K562 (cell line): ENCODE data around the gene ABCB9. TPM values are rescaled to one million over a fixed set of nuclear protein-coding genes. Genes with fewer than 3 reads are reported as not detected.
A peak's percentile ranks its signal among the peaks of the same experiment; 100 is the strongest.

Source experiments
- ATAC-seq: fragments of 200-7000 bp; cut with Tn5 transposase; 3 replicates; pipeline ENCODE4 v1.9.1; 2020; ENCODE audit warnings: moderate library complexity
- BruUV-seq: library from RNA; stranded (reverse); fragments of 400-500 nt; replicated peaks from 2 replicates; lab custom pipeline; 2021; lab: Mats Ljungman, UMichigan
- CTCF ChIA-PET: fragments of 300-600 bp; formaldehyde crosslinking; extraction: SDS; loops from one replicate; lab custom pipeline; 2021; ENCODE audit warnings: low intra/inter-chr PET ratio; lab: Yijun Ruan, JAX
- POLR2A ChIA-PET: fragments of 300-600, 350-650 bp; sonication (Branson Sonifier 250); formaldehyde crosslinking; extraction: SDS; loops from one replicate; lab custom pipeline; 2021; ENCODE audit warnings: antibody characterized with exemption, inconsistent platforms; lab: Yijun Ruan, JAX
- DNase-seq, 4 experiments: peaks; one replicate each; pipeline versions ENCODE4 v3.0.0 to v3.0.0-alpha.2; 2011 to 2018; ENCODE audit warnings: low spot score in 3 of 4, mixed read lengths in 3 of 4; ENCODE audit errors: extremely low read depth in 1 of 4
- FAIRE-seq: peaks from 2 replicates; lab custom pipeline; 2011; peaks lifted over from hg19 to GRCh38; lab: Jason Lieb, UNC
- H2AFZ ChIP-seq: 2 replicates; pipeline ENCODE4 v1.6.0; 2011; ENCODE audit warnings: low read depth, low read length, control low read depth, inconsistent platforms
- H3K27ac ChIP-seq: fragments of 200-600 bp; 3 replicates; pipeline ENCODE4 v1.8.0; 2011; ENCODE audit warnings: low read depth, mild to moderate bottlenecking, control low read depth, inconsistent platforms, low read length, moderate library complexity, mixed read lengths; ENCODE audit errors: extremely low read depth
- H3K27me3 ChIP-seq, 2 experiments: fragments of 300-600 bp in 1 of 2; 2 replicates in 1 of 2; 3 replicates in 1 of 2; pipeline versions ENCODE4 v1.6.0 to v1.8.0; 2011; ENCODE audit warnings: inconsistent platforms in 2 of 2, low read length in 2 of 2, mild to moderate bottlenecking in 1 of 2, mixed read lengths in 1 of 2, moderate library complexity in 1 of 2; ENCODE audit not compliant: control insufficient read depth in 2 of 2, insufficient read depth in 2 of 2
- H3K36me3 ChIP-seq: fragments of 300-600 bp; 3 replicates; pipeline ENCODE4 v1.8.0; 2011; ENCODE audit warnings: mild to moderate bottlenecking, low read length, inconsistent platforms; ENCODE audit not compliant: control insufficient read depth, insufficient read depth
- H3K4me1 ChIP-seq, 2 experiments: fragments of 200-600 bp in 1 of 2; replicated peaks in 1 of 2; 2 replicates in 1 of 2; 3 replicates in 1 of 2; pipeline versions ENCODE4 v1.5.1 to v1.8.0; 2011; ENCODE audit warnings: inconsistent platforms in 2 of 2, low read length in 2 of 2, mild to moderate bottlenecking in 1 of 2, mixed read lengths in 1 of 2, moderate library complexity in 1 of 2; ENCODE audit not compliant: control insufficient read depth in 2 of 2, insufficient read depth in 2 of 2
- H3K4me2 ChIP-seq: 2 replicates; pipeline ENCODE4 v1.6.1; 2011; ENCODE audit warnings: low read length, control low read depth, inconsistent platforms, mixed read lengths; ENCODE audit not compliant: insufficient read depth
- H3K4me3 ChIP-seq: fragments of 200-600 bp; sonication (generic), shearing (Covaris generic); 2 replicates; pipeline ENCODE4 v1.5.1; 2016; ENCODE audit warnings: control low read depth, inconsistent platforms
- H3K79me2 ChIP-seq: fragments of 200-600 bp; 3 replicates; pipeline ENCODE4 v1.8.0; 2011; ENCODE audit warnings: low read length, inconsistent platforms; ENCODE audit not compliant: control insufficient read depth, insufficient read depth
- H3K9ac ChIP-seq, 2 experiments: 2 replicates each; pipeline versions ENCODE4 v1.6.0 to v1.6.1; 2011; ENCODE audit warnings: low read depth in 2 of 2, low read length in 2 of 2, control low read depth in 1 of 2, inconsistent platforms in 1 of 2, mild to moderate bottlenecking in 1 of 2, mixed read lengths in 1 of 2; ENCODE audit not compliant: insufficient read depth in 1 of 2
- H3K9me1 ChIP-seq: one replicate; pipeline ENCODE4 v1.6.0; 2011; ENCODE audit warnings: inconsistent platforms, mild to moderate bottlenecking, low read length, moderate library complexity; ENCODE audit not compliant: control insufficient read depth, insufficient read depth
- H3K9me3 ChIP-seq: replicated peaks from 2 replicates; pipeline ENCODE4 v1.5.1; 2011; ENCODE audit warnings: low read depth, low read length, inconsistent platforms; ENCODE audit not compliant: control insufficient read depth, insufficient read depth
- H4K20me1 ChIP-seq: replicated peaks from 2 replicates; pipeline ENCODE4 v1.6.1; 2011; ENCODE audit warnings: low read length, inconsistent platforms, mixed read lengths; ENCODE audit not compliant: control insufficient read depth, insufficient read depth
- EZH2 ChIP-seq: IDR thresholded peaks from 2 replicates; pipeline ENCODE4 v1.6.1; 2012; ENCODE audit warnings: low read depth, mild to moderate bottlenecking, inconsistent platforms, low read length, borderline replicate concordance
- FOXJ3 ChIP-seq: sonication (generic); formaldehyde crosslinking; IDR thresholded peaks from 2 replicates; pipeline ENCODE4 v1.4.0; 2020; ENCODE audit warnings: mild to moderate bottlenecking, missing genetic modification reagents
- FOXK2 ChIP-seq, 2 experiments: fragments of 450-650 bp; IDR thresholded peaks in 1 of 2; conservative IDR thresholded peaks in 1 of 2; 2 replicates each; pipeline ENCODE4 v1.6.1; 2016; ENCODE audit warnings: low read depth in 2 of 2, mild to moderate bottlenecking in 1 of 2
- HIVEP1 ChIP-seq: fragments of 250-450 bp; sonication (Bioruptor Pico); IDR thresholded peaks from 2 replicates; pipeline ENCODE4 v1.4.0; 2020; ENCODE audit warnings: mild to moderate bottlenecking
- HMGN3 ChIP-seq: IDR thresholded peaks from 2 replicates; pipeline ENCODE4 v1.6.1; 2011; ENCODE audit warnings: borderline replicate concordance, low read depth, mild to moderate bottlenecking, mixed read lengths, low read length; ENCODE audit not compliant: insufficient read length; ENCODE audit errors: extremely low read depth
- MYC ChIP-seq, 2 experiments: fragments of 250-450 bp in 1 of 2; sonication (Bioruptor Pico) in 1 of 2; IDR thresholded peaks; 2 replicates each; pipeline versions ENCODE4 v1.5.1 to v1.6.1; 2012 to 2021; ENCODE audit warnings: low read depth in 2 of 2, borderline replicate concordance in 1 of 2, improper control_type of control experiment in 1 of 2, low read length in 1 of 2, mild to moderate bottlenecking in 1 of 2, moderate library complexity in 1 of 2
- TAF15 ChIP-seq: fragments of 200-400 bp; formaldehyde crosslinking; IDR thresholded peaks from 2 replicates; pipeline ENCODE4 v1.6.1; 2017; ENCODE audit warnings: mild to moderate bottlenecking, low read depth, low read length, moderate library complexity
- TRIM24 ChIP-seq, 2 experiments: fragments of 450-650 bp; IDR thresholded peaks; 2 replicates each; pipeline ENCODE4 v1.6.1; 2016
- ZBTB7A ChIP-seq: IDR thresholded peaks from 2 replicates; pipeline ENCODE4 v1.6.1; 2011; ENCODE audit warnings: low read depth, mild to moderate bottlenecking, low read length, moderate library complexity, borderline replicate concordance; ENCODE audit not compliant: control insufficient read depth
- ZEB2 ChIP-seq: fragments of 450-650 bp; IDR thresholded peaks from 2 replicates; pipeline ENCODE4 v1.6.1; 2016
- ZKSCAN3 ChIP-seq: fragments of 250-450 bp; sonication (Bioruptor Pico); IDR thresholded peaks from 2 replicates; pipeline ENCODE4 v1.4.0; 2020
- ZNF23 ChIP-seq: fragments of 250-450 bp; sonication (Bioruptor Pico); IDR thresholded peaks from 2 replicates; pipeline ENCODE4 v1.4.0; 2020; ENCODE audit warnings: mild to moderate bottlenecking
- ZNF408 ChIP-seq: fragments of 250-450 bp; sonication (Bioruptor Pico); IDR thresholded peaks from 2 replicates; pipeline ENCODE4 v1.4.0; 2020; ENCODE audit warnings: low read depth, mild to moderate bottlenecking, moderate library complexity
- ZNF561 ChIP-seq: fragments of 450-650 bp; formaldehyde crosslinking; conservative IDR thresholded peaks from 2 replicates; pipeline ENCODE4 v1.4.0; 2020; ENCODE audit warnings: mild to moderate bottlenecking, moderate library complexity
- ZNF655 ChIP-seq: fragments of 250-450 bp; sonication (Bioruptor Pico); IDR thresholded peaks from 2 replicates; pipeline ENCODE4 v1.5.0; 2021
- WGBS: fragments of 100-300 bp; shearing (Covaris generic); methylation state at CpG from one replicate; pipeline ENCODE4 v1.1.6; 2016; ENCODE audit warnings: low coverage, mixed read lengths; ENCODE audit not compliant: insufficient coverage; ENCODE audit errors: missing lambda C conversion rate; 5-methylcytosine and 5-hydroxymethylcytosine counted together
- in situ Hi-C: fragments of 300-500 bp; cut with MboI; formaldehyde crosslinking; loops from 4 replicates; pipeline ENCODE4 v1.15.0; 2018; ENCODE audit warnings: inconsistent platforms, mixed read lengths
- intact Hi-C: fragments of 100-400 bp; cut with micrococcal nuclease; formaldehyde crosslinking; loops from 2 replicates; pipeline ENCODE4 v1.14.2; 2022
- polyA plus RNA-seq, 8 experiments: library from polyadenylated mRNA; depleted of rRNA in 4 of 8; stranded (reverse) in 5 of 8; unstranded in 3 of 8; fragments of >200 nt; fragmentation: Nextera tagmentation in 2 of 8; fragmentation: Illumina TruSeq in 1 of 8; extraction: Ambion mirVana in 2 of 8; extraction: Trizol in 1 of 8; gene quantifications; 2 replicates each; pipeline versions ENCODE4 v1.2.1 to v1.2.3, GENCODE V29; 2011 to 2014; ENCODE audit warnings: inconsistent platforms in 1 of 8, missing spikeins in 1 of 8
- total RNA-seq, 7 experiments: library from RNA; depleted of rRNA in 6 of 7; stranded (reverse); fragments of >200 nt in 6 of 7; fragmentation: Illumina TruSeq in 2 of 7; extraction: Trizol in 2 of 7; gene quantifications; 2 replicates each; pipeline versions ENCODE4 v1.2.1 to v1.2.3, GENCODE V29; 2011 to 2021; ENCODE audit warnings: low replicate concordance in 1 of 7

ABCB9 gene
- total and polyA plus RNA-seq, 9 of the 15 experiments (the other 6 are each of a cell fraction or from before 2014, with no cell fraction given), result 0.20 to 12.6 (median 6.2) TPM

- TF ChIP-seq HMGN3, result no peak
- TF ChIP-seq ZKSCAN3 (CRISPR knock-in tag), result no peak
- no peak for TF ChIP-seq ZNF561 (CRISPR knock-in tag)
- peak in 1 of 2 experiments; percentile 95; a peak in 2 of 4 replicates for TF ChIP-seq TRIM24 (IDR thresholded peaks at IDR 0.05)
- no peak for TF ChIP-seq ZNF655 (CRISPR knock-in tag)
- no peak for TF ChIP-seq FOXJ3 (CRISPR knock-in tag)
- TF ChIP-seq ZBTB7A, result peak; percentile 25; the same call in 1 of the 2 replicates
- no peak for TF ChIP-seq ZNF23 (CRISPR knock-in tag)
- TF ChIP-seq ZNF408 (CRISPR knock-in tag), result no peak
Observed at GRCh38 chr12:122974274-122974891, 8.1 kb upstream of the ABCB9 start (continued).

GRCh38 chr12:122969676-122970075 lies 3.4 kb upstream of the ABCB9 start:
- TF ChIP-seq EZH2 (no peak), ZEB2 (no peak), HIVEP1 (no peak), TAF15 (no peak), MYC (IDR thresholded peaks at IDR 0.05; ENCODE audit: low read depth, low read length) (no peak), MYC (CRISPR knock-in tag; IDR thresholded peaks at IDR 0.05; ENCODE audit: borderline replicate concordance, low read depth) (no peak), FOXK2 (conservative IDR thresholded peaks at IDR 0.05 in 1 of 2, IDR thresholded peaks at IDR 0.05 in 1 of 2; ENCODE audit: low read depth in 2 of 2) (no peak)
- Histone ChIP-seq H4K20me1 (no peaks in the 10 kb centered on the region), H3K4me1 (peaks cover 8 to 29% of the 10 kb centered on the region in 2 experiments), H3K27ac (no peak overlapping the region), H2AFZ (no peak overlapping the region), H3K4me3 (no peak overlapping the region), H3K9me3 (no peaks in the 10 kb centered on the region), H3K27me3 (no peaks in the 10 kb centered on the region), H3K36me3 (no peaks in the 10 kb centered on the region; the same call in 2 of the 3 replicates), H3K9ac (no peak overlapping the region), H3K9me1 (no peaks in the 10 kb centered on the region), H3K79me2 (no peaks in the 10 kb centered on the region; the same call in 2 of the 3 replicates), H3K4me2 (no peak overlapping the region)
- 17% methylated on average over 3 of the region's 4 CpGs for WGBS
- intact Hi-C loops (no loop called here), in situ Hi-C loops (no loop called here)
- POLR2A ChIA-PET, result interaction anchor here (1.2 to 1.8 kb wide), 4 partner anchors 9 to 263 kb away, joined by 3 to 5 read pairs (median 4); partner anchors contain the start of genes MPHOSPH9 and MTRFR
- FAIRE-seq (no peak), ATAC-seq (no peak), DNase-seq (no peak)
- CTCF ChIA-PET, result no interaction called here
- no TSS peak for BruUV-seq
